Measurements from ENCODE around the gene CRMP1.
"Not testable (repeated sequence)": the region's sequence is repeated elsewhere in the genome, so short reads cannot be mapped to it uniquely, and the experiment has no call there.

DNA sequence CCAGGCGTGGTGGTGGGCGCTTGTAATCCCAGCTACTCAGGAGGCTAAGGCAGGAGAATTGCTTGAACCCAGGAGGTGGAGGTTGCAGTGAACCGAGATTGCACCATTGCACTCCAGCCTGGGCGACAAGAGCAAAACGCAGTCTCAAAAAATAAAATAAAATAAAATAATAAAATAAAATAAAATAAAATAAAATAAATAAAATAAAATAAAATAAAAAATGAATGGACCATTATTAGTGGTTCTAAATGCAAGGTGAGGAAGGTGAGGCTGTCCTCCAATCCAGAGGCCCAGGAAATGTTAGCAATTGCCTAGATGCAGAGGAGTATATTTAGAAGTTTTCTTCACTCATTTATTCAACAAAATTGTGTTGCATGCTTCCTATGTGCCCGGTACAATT, 55.4 kb downstream of the CRMP1 start:
- TF ChIP-seq POLR2A (IDR thresholded peaks at IDR 0.05) = not testable (repeated sequence)
- TF ChIP-seq, protein P1, sequence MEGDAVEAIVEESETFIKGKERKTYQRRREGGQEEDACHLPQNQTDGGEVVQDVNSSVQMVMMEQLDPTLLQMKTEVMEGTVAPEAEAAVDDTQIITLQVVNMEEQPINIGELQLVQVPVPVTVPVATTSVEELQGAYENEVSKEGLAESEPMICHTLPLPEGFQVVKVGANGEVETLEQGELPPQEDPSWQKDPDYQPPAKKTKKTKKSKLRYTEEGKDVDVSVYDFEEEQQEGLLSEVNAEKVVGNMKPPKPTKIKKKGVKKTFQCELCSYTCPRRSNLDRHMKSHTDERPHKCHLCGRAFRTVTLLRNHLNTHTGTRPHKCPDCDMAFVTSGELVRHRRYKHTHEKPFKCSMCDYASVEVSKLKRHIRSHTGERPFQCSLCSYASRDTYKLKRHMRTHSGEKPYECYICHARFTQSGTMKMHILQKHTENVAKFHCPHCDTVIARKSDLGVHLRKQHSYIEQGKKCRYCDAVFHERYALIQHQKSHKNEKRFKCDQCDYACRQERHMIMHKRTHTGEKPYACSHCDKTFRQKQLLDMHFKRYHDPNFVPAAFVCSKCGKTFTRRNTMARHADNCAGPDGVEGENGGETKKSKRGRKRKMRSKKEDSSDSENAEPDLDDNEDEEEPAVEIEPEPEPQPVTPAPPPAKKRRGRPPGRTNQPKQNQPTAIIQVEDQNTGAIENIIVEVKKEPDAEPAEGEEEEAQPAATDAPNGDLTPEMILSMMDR (IDR thresholded peaks at IDR 0.05) = not testable (repeated sequence)
